ENCODE measurements around the gene ENKD1. TPM values are rescaled to one million over a fixed set of nuclear protein-coding genes. Genes with fewer than 3 reads are reported as not detected.

Gene ENKD1
- total RNA-seq, 4 donors from 2014 or later = 7.7 to 17.8 (median 13.7) TPM

DNA sequence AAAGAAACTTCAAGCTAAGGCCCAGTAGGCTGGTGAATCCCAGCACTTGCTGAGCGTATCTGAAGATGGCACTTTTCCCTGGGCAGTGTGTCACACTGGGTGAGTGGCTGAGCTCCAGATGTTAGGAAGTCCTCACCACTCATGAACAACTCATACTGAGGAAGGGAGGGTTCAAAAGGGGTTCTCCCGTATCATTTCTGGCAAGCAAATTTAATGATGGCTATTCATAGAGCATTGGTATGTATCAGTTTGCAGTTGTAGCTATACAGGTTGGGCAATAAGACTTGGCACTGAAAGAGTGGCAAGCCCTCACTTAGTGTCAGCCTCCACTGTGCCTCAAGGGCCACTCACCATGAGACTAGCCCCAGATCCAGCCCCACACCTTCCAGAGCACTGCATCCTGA, 41.8 kb upstream of the ENKD1 start:
- TF ChIP-seq, protein P1, sequence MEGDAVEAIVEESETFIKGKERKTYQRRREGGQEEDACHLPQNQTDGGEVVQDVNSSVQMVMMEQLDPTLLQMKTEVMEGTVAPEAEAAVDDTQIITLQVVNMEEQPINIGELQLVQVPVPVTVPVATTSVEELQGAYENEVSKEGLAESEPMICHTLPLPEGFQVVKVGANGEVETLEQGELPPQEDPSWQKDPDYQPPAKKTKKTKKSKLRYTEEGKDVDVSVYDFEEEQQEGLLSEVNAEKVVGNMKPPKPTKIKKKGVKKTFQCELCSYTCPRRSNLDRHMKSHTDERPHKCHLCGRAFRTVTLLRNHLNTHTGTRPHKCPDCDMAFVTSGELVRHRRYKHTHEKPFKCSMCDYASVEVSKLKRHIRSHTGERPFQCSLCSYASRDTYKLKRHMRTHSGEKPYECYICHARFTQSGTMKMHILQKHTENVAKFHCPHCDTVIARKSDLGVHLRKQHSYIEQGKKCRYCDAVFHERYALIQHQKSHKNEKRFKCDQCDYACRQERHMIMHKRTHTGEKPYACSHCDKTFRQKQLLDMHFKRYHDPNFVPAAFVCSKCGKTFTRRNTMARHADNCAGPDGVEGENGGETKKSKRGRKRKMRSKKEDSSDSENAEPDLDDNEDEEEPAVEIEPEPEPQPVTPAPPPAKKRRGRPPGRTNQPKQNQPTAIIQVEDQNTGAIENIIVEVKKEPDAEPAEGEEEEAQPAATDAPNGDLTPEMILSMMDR (IDR thresholded peaks at IDR 0.05) = no peak
- no peak for DNase-seq (ENCODE audit: low spot score)
- ATAC-seq (ENCODE audit: low FRiP score) = no peak

DNA sequence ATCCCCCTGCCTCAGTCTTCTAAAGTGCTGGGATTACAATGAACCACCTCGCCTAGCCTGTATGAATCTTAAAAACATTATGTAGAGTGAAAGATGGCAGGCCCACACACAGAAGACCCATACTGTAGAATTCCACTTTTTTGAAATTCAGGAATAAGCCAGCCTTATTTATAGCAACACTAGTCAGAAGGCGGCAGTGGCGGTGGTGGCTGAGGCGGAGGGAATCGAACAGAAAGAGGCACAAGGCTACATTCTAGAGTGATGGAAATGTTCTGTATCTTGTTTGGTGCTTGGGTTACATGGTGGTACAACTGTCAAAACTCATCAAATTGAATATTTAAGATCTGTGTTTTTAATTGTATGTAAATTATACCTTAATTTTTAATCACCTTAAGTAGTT, 41.2 kb upstream of the ENKD1 start:
- ATAC-seq (ENCODE audit: low FRiP score) (no peak), DNase-seq (ENCODE audit: low spot score) (no peak)
- TF ChIP-seq, protein P1 (IDR thresholded peaks at IDR 0.05) = no peak

DNA sequence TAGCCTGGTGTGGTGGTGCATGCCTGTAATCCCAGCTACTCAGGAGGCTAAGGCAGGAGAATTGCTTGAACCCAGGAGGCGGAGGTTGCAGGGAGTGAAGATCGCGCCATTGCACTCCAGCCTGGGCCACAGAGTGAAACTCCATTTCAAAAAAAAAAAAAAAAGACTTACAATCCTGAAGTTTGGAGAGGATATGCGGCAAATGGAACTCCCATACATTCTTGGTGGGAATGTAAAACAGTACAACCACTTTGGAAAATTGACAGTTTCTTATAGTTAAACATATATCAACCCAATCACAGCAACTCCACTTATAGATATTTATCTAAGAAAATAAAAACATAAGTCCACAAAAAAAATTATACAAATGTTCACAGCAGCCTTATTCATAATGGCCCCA, 40.7 kb upstream of the ENKD1 start:
- ATAC-seq (ENCODE audit: low FRiP score) (no peak), DNase-seq (ENCODE audit: low spot score) (no peak)
- TF ChIP-seq, protein P1 (IDR thresholded peaks at IDR 0.05) = no peak

DNA sequence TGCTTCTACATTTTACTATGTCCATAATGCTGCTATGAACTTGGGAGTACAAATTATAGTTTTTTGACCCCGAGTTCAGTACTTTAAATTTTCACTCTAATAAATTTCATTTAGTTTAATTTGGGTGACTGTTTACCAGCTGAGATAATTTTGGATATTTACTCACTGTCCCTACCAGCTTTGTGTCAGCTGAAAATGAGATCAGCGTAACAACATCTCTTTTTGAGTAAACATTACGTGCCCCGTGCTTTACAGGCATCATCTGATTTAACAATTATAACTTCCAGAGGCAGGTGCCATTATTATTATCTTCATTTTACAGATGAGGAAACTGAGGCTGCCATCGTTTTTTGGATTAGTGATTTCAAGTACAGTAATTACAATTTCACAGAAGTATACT, 37.6 kb upstream of the ENKD1 start:
- TF ChIP-seq, protein P1 (IDR thresholded peaks at IDR 0.05) = no peak
- DNase-seq (ENCODE audit: low spot score) = no peak
- no peak for ATAC-seq (ENCODE audit: low FRiP score)

DNA sequence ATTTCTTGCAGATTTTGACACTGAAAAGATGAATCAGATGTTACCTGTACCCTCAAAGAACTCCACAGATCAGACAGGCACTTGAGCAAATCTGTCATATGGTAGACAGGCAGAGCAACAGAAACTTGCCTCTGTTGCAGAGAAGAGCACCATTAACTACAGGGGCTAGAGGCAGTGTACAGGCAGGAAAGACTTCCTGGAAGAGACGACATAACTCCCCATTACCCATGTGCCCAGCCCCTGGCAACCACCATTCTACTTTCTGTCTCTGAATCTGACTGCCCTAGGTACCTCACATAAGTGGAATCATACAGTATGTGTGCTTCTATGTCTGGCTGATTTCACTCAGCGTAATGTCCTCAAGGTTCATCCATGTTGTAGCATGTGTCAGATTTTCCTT, 37.1 kb upstream of the ENKD1 start:
- TF ChIP-seq, protein P1 (IDR thresholded peaks at IDR 0.05) = no peak
- DNase-seq (ENCODE audit: low spot score) (no peak), ATAC-seq (ENCODE audit: low FRiP score) (no peak)

DNA sequence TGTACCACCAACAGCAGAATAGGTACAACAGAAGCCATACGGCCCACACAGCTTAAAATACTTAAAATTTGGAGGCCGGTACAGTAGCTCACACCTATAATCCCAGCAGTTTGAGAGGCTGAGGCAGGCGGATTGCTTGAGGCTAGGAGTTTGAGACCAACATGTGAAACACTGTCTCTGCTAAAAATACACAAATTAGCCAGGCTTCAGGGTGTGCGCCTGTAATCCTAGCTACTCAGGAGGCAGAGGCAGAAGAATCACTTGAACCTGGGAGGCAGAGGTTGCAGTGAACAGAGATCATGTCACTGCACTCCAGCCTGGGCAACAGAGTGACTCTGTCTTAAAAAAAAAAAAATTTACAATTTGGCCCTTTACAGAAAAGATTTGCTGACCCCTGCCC, 35.6 kb upstream of the ENKD1 start:
- TF ChIP-seq, protein P1 (IDR thresholded peaks at IDR 0.05) = no peak
- DNase-seq (ENCODE audit: low spot score) (no peak), ATAC-seq (ENCODE audit: low FRiP score) (no peak)

DNA sequence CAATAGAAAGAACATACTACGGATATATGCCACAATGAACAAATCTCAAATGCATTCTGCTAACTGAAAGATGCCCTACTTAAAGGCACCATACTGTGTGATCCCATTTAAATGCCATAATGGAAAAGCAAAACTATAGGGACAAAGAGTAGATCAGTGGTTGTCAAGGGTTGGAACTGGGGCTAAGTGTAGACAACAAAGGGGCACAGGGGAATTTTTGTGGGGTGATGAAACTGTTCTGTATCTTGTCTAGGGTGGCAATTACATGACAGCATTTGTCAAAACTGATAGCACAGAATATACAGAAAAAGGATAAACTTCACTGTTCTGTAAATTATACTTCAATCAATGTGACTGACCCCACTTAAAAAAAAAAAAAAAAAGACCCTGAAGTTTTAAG, 34.9 kb upstream of the ENKD1 start:
- DNase-seq (ENCODE audit: low spot score) = no peak
- ATAC-seq (ENCODE audit: low FRiP score) = no peak

More for the DNA sequence above, 34.9 kb upstream of the ENKD1 start:
- TF ChIP-seq, protein P1 (IDR thresholded peaks at IDR 0.05) = no peak
